NCI-H1105 treated with DMSO at 0.1 percent for 48 hours (cell line): Measurements from ENCODE around the gene ZDHHC11.

ENCODE experiments used
- DNase-seq: peaks from one replicate; lab custom pipeline; 2025; lab: John Stamatoyannopoulos, UW

The ZDHHC11 gene, protein sequence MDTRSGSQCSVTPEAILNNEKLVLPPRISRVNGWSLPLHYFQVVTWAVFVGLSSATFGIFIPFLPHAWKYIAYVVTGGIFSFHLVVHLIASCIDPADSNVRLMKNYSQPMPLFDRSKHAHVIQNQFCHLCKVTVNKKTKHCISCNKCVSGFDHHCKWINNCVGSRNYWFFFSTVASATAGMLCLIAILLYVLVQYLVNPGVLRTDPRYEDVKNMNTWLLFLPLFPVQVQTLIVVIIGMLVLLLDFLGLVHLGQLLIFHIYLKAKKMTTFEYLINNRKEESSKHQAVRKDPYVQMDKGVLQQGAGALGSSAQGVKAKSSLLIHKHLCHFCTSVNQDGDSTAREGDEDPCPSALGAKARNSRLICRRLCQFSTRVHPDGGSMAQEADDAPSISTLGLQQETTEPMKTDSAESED

DNA sequence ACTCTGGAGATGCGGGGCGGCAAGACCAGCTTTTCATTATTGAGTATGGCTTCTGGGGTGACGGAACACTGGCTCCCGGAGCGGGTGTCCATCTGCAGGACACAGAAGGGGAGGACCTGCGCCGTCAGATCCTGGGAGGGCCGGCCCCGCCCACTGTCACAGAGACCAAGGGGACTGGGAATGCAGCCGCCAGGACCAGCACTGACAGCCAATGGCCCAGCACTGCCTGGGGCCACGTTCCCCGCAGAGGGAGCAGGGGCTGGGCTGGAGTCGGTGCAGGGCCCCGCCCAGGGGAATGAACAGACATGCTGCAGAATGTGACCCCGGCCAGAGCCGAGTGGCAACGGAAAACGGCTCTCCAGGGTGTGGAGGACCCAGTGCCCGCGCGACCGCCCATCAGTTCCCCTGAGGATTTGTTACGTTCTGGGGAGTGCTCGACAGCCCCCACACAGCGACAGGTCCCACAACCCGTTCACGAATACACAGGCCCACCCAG, at the start of gene ZDHHC11:
Gene ZDHHC11, minus strand, starts transcription at position 476 of the 496 bp plus-strand sequence. Its CDS starts 384 bp downstream, at position 92.
- DNase-seq = peak; percentile 47

DNA sequence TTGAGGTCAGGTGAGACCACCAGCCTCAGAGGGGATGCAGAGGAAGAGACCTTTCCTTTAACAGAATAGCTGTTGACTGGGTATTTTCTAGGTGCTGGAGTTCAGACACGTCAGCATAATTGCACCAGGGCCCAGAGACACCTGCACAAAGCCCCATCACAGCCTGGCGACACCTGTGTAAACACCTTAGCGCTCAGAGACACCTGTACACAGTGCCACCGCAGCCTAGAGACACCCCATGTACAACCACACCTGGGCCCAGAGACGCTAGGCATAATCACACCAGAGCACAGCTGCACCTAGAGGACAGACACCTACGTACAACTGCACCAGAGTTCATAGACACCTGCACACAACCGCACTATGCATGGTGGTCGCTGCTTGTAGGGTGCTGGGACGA, 42.9 kb upstream of the ZDHHC11 start:
- DNase-seq = no peak

DNA sequence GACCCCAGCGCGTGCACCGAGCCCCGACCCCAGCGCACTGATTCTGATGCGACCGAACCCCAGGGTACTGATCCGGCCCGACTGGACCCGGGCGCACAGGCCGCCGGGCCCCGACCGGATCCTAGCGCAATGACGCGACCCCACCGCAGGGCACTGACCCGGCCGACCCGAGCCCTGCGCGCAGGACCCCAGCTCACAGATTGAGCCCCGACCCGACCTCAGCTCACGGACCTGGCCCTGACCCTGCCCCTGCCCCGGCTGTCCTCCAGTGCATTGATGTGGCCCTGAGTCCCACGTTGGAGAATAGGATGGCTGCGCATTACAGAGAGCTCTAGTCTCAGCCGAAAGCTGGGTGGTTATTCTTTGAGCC, 42.3 kb upstream of the ZDHHC11 start:
- no peak for DNase-seq

DNA sequence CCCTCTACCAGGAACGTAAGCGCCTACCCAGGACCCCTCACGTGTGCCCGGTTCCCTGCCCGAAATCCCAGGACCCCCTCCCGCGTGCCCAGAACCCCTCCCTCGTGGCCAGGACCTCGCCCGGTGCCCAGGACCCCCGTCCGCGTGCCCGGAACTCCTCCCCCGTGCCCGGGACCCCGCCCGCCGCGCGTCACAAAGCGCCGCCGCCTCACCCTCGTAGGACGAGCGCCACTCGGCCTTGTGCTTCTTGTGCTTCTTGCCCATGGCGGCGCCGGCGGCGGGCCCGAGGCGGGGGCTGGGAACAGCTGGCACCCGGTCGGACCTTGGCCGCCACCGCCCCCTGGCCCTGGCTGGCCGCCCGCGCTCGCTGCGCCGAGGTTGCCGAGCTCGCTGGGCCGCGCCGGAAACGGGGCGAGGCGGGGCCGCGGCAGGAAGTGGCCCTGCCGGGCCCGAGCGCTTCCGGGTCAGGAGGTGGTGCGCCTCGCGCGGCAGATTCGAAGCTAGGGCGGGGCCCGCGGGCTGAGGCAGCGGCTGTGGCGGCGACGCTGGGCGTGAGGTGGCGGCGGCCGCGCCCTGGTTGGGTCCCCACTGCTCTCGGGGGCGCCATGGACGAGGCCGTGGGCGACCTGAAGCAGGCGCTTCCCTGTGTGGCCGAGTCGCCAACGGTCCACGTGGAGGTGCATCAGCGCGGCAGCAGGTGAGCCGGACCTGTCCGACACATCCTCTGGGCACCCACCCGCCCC, 41.8 kb upstream of the ZDHHC11 start, which contains the start of the genes BRD9 and TRIP13:
Gene BRD9, minus strand, starts transcription at position 408 of the 743 bp plus-strand sequence. Its CDS starts 144 bp downstream, at position 264.
Gene TRIP13, plus strand, starts transcription at position 491 of the 743 bp plus-strand sequence. Its CDS starts 115 bp downstream, at position 606.
- DNase-seq = peak; percentile 68

DNA sequence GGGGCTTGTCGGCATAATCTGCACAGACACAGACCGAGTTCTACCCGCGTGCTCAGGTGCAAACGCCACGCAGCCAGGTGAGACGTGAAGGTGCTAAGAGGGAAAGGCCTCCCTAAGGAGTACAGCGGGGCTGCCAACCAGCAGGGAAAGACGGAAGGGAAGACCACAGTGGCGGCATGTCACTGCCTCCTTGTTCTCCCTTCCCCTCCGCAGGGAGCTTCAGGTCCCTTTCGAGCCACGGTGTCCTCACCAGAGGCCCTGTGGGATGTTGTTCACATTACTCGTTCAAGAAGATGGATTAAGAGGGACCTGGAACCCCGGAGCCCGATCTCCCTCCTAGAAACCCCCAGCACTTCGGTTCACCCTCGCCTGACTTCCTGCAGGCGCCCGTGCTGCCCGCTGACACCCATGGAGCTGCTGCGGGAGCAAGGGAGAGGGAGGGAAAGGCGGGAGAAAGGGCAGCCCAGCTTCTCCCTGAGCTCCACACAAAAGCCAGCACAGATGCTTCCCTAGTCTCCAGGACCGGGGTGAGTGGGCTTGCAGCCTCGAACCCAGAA, 41.1 kb upstream of the ZDHHC11 start:
- DNase-seq = no peak

DNA sequence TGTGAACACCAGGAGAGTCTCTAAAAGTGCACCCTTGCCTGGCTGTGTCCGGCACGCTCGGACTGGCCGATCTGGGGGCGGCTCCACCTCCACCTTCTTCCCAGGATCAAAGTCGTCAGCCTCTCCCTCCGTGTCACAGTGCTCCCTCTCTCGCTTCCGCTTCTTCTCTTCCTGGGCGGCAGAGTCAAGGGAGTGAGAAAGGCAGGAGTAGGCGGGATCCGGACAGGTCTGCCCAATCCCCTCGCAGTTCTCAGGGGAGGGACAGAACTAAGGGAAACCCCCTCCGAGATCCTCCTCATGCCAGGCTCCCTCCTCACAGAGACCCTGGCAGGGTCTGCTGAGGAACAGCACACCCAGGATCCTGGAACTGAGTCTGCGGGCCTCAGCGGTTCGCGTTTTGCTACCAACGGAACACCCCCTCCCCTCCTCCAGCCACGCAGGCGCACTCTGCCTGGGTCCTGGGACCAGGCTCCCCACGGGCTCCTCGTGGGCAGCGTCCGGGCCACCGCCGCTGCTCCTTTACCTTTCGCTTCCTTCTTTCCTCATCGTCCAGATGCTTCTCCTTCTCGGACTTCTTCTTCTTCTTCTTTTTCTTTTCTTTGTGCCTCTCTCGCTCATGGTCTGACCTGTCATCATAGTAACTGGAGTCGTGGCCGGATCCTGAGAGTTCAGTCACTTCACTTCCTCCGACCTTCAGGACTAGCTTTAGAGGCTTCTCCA, 40.5 kb upstream of the ZDHHC11 start:
- no peak for DNase-seq

DNA sequence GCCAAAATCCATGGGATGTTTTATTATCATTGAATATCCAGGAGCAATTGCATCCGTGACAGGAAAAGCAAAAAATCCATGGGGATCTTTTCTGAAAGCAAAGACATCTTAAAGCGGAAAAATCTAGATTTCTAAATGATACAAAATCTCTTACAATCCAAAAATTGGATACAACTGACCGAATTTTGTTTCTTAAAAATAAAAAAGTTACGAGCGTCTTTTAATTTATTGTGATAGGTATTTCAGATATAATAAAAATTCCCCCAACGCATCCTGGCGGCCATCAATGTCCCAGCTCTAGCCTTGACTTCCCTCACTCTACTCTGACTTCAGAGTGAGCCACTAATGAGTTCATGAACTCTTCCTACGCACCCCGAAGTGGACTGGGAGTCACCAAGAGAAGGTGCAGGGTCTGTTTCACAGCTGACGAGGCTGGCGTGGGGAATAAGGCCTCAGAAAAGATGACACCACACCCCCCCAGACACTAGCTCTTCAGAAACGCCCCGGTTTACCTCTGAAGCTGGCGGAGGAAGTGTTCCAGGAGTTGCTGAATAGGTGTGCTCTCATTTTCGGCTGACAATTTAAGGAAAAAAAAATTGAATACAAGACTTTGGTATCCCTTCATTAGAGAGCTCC, 38.4 kb upstream of the ZDHHC11 start:
- DNase-seq = no peak

DNA sequence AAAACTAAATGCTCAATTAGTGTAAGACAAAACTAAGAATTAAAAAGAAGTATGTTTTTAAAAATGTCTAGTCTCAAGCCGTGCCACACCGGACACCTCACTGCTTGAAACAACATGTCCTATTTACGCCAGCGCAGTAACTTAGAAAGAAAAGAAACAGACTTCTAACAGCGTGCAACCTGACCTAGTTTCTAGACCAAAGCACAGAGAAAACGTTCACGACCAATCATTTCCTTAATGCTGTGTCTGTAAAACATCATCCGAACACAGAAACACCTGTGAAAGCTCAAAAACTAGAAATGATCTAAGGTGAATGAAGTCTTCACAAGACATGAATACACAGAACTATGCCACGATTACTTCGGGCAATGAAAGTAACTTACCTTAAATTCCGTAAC, 37.9 kb upstream of the ZDHHC11 start:
- DNase-seq = no peak

DNA sequence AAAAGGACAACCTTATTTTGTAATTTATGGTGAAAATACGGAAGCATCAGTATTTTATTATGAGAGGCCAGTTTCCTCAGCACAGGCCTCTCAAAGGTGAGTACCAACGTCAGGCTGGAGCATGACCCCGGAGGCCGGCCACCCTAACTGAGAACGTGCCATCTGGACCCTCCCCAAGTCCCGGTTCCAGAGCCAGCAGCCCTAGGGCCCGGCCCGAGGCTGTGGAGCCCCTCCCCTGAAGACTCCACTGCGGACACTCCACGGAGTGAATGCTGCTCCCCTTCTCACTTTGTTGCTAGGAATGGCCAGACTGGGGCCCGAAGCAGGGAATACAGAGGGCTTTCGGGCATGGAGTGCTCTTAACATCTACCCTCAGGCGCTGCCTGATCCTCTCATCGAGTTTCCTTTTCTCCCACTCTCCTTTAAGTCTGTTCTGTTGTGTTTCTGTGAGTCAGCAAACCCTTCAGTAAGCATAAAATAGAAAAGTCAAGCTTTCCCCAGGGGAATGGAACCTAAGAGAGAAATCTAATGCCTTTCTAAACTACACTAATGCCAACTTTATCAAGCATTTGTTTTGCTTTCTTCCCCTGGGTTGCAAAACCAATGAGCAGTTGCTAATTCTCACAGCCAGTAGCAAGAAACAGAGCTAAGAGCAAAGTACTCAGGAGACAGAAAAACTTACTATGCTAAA, 37.3 kb upstream of the ZDHHC11 start:
- no peak for DNase-seq

DNA sequence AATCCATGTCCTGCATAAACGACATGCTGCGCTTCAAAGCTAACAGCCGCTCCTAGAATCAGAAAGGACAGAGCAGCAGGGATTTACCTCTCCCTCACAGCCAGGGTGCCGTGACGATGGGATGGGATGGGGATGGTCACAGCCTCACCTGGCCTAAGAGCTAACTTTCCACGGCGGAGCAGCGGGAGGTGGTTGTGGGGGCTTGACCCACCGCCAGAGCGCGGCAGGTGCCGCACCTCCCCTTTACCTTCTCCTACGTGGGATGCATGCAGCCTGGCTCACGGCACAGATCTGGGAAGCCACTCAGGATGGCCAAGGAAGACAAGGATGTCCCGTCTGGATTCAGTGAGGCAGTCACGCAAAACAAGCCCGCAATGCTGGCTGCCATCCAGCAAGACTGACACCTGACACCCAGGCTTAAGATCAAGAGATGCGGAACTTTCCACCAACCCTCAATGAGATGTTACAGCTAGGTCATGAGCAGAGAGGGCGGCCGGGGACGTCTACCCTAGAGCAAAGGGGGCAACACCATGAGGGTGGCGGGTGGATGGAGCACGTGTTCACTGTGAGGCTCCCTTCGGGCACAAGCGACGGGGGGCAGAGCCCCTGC, 36.0 kb upstream of the ZDHHC11 start:
- DNase-seq = no peak

DNA sequence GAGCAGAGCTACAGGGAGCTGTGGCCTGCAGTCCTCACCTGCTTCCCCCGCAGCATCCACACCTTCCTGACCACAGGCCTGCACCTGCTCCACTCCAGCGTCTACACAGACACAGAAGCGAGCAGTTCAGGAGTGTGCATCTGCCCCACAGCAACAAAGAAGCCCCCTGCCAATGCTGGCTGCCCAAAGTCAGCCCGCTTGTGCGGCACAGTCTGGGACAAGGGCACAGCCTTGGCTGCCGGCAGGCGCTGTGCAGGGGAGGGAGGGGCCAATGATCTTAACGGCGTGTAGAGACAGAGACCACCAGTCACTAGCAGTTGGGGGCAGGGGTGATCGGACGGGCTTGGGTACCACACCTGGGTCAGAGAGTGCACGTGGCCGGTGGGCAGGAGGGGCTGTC, 35.2 kb upstream of the ZDHHC11 start:
- DNase-seq = no peak

DNA sequence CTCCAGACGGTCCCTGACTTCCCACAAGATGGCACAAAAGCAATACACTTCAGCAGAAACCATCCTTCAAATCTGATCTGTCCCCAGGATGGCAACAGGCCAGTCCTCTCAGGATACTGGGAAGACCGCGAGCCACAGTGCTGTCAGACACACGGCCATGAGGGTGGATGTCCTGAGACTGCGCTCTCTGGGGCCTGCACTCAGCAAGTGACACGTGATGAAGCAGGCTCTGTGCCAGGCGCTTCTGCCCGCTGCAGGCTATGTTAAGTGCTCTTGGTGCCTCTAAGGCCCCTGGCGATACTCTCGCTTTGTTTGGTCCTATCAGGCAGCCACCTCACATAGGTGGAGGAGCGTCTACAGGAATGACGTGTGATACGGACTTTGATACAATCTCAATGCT, 34.7 kb upstream of the ZDHHC11 start:
- DNase-seq = peak; percentile 37

DNA sequence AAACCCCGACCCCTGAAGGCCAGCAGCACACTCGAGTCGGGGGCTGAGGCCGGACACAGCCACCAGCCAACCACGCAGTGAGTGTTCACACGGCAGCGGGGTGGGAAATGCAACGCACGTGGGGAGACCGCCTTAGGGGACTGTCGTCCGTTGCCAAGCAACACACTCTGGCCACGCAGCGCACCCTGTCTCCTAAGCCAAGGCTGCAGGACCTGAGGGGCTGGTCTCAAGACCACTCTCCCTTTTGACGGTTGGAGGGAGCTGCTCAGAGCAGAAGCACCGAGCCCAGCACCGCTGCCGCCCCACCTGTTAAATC, 34.3 kb upstream of the ZDHHC11 start:
- no peak for DNase-seq

DNA sequence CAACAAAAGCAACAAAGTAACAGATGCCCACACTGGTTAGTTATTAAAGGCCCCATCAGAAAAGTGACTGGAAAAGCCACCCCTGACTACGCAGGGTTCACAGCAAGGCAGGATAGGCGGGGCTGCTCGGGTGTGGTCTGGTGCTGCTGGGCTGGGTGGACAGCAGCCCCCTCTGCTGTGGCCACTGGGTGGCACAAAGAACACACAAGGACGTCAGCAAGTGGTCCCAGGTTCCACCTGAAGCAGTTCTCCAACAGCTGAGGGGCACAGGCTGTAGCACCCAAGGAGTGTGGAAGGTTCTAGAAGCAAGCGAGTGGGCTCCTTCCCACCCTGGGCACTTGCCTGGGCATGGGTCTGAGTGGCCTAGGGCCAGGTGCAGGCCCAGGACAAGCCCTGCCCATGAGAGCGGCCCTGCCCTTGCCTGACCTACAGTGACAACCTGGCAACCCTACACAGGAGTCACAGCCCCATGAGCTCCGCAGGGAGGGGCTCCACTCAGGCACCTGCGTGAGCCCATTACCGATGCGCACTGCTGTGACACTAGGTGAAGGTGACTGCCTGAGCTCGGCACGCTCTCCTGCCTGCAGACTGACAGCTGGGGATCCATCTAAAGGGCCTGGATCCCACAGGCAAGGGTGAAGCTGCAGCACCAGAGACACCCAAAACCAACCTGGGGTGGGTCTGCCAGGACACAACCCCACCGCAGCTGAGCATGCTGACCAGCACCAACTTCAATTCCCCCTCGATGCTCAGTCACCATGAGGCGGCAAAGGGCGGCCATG, 33.8 kb upstream of the ZDHHC11 start:
- no peak for DNase-seq

DNA sequence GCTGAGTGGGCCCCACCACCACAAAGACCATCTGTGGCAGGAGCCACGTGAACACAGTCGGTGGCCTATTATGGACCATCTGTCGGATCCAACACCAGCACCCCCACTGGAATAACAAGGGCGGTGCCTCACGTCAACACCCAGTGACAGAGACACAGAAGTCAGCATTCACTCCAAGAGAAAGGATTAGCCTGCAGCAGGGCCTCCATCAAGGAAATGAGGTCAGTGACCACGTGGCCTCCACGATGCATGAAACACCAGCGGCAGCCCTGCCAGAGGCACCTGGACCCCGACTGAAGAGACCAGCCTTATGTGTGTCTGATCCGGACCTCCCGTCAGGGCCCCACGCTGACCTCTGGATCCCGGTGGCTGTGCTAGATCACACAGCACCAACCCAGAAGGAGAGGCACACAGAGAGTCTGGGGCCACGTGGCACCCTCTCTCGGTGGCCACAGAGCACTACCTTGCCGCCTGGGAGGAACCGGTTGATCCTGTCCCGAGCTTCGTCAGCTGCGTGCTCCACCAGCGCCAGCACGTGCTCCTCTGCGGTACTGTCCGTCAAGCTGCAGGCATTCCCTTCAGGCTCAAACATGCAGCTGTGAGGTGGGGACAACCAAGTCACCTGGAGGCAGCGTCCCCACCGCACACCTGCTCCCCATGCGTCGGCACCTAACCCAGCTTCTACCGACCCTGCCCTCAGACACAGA, 32.8 kb upstream of the ZDHHC11 start:
- DNase-seq = no peak

DNA sequence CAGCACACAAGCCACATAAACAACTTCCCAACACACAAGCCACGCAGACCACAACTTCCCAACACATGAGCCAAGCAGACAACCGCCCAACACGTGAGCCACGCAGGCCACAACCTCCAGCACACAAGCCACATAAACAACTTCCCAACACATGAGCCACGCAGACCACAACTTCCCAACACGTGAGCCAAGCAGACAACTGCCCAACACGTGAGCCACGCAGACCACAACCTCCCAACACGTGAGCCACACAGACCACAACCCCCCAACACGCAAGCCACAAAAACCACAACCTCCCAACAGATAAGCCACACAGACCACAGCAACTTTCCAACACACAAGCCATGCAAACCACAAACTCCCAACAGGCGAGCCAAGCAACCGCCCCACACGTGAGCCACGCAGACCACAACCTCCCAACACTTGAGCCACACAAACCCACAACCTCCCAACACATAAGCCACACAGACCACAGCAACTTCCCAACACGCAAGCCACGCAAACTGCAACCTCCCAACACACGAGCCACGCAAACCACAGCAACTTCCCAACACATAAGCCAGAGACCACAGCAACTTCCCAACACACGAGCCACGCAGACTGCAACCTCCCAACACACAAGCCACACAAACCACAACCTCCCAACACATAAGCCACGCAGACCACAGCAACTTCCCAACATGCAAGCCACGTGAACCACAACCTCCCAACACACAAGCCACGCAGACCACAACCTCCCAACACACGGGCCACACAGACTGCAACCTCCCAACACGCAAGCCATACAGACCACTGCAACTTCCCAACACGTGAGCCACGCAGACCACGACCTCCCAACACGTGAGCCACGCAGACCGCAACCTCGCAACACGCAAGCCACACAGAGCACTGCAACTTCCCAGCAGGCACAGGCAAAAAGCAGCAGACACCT, 31.7 kb upstream of the ZDHHC11 start:
- DNase-seq = no peak

DNA sequence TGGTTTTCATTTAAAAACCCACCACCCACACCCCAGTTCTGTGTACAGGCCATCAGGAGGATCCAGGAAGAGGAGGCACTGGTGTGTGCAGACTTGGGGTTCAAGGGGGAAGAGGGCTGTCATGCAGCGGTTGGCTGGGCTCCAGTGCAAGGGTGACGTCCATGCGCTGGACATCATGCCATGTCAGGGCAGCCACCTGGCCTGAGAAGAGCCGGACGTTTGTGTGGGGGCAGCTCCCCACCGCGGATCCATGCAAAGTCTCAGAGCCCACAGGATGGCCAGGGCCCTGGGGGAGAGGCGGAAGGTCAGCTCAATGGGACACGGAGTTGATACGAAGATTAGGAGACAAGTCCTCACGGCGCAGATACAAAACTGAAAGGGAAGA, 30.8 kb upstream of the ZDHHC11 start:
- no peak for DNase-seq
